OCI-LY3 (cell line): ENCODE results near the gene VMP1.
A peak's percentile ranks its signal among the peaks of the same experiment; 100 is the strongest.

ENCODE experiments used
- H2AFZ ChIP-seq: fragments of 200-600, 300-600 bp; shearing (Covaris generic); 2 replicates; pipeline ENCODE4 v1.6.0; 2014; ENCODE audit warnings: antibody characterized with exemption, low read depth, low read length
- H3K27ac ChIP-seq: fragments of 200-600, 300-600 bp; sonication (generic); 2 replicates; pipeline ENCODE4 v1.5.1; 2014; ENCODE audit warnings: mild to moderate bottlenecking, low read length, moderate library complexity, mixed read lengths
- H3K27me3 ChIP-seq: fragments of 200-600, 300-600 bp; sonication (generic); 2 replicates; pipeline ENCODE4 v1.6.1; 2014; ENCODE audit warnings: low read depth, low read length, mixed read lengths
- H3K36me3 ChIP-seq: fragments of 200-600, 300-600 bp; sonication (generic); replicated peaks from 2 replicates; pipeline ENCODE3; 2014; ENCODE audit warnings: low read depth, low read length, mixed read lengths
- H3K4me1 ChIP-seq: fragments of 300-600, 200-600 bp; sonication (generic); 2 replicates; pipeline ENCODE4 v1.6.1; 2014; ENCODE audit warnings: low read length, mixed read lengths
- H3K4me2 ChIP-seq: fragments of 200-600, 300-600 bp; sonication (generic); 2 replicates; pipeline ENCODE4 v1.6.1; 2014; ENCODE audit warnings: low read length, mixed read lengths
- H3K4me3 ChIP-seq: fragments of 300-600, 200-600 bp; sonication (generic); 2 replicates; pipeline ENCODE4 v1.5.1; 2014; ENCODE audit warnings: antibody characterized with exemption, mild to moderate bottlenecking, low read length, moderate library complexity
- H3K79me2 ChIP-seq: fragments of 300-600, 200-600 bp; shearing (Covaris generic); 2 replicates; pipeline ENCODE4 v1.6.1; 2014; ENCODE audit warnings: mild to moderate bottlenecking, low read length, mixed read lengths
- H3K9ac ChIP-seq: fragments of 300-600, 200-600 bp; shearing (Covaris generic); 2 replicates; pipeline ENCODE4 v1.6.0; 2014; ENCODE audit warnings: mild to moderate bottlenecking, low read length, moderate library complexity
- H3K9me3 ChIP-seq: fragments of 200-600, 300-600 bp; shearing (Covaris generic); 2 replicates; pipeline ENCODE4 v1.6.1; 2014; ENCODE audit warnings: low read length, mixed read lengths; ENCODE audit not compliant: insufficient read depth
- H4K20me1 ChIP-seq: fragments of 200-600, 300-600 bp; sonication (generic); 2 replicates; pipeline ENCODE4 v1.6.1; 2016; ENCODE audit warnings: low read length, mixed read lengths; ENCODE audit not compliant: insufficient read depth
- CTCF ChIP-seq: fragments of 200-600, 300-600 bp; sonication (generic); IDR thresholded peaks from 2 replicates; pipeline ENCODE4 v1.5.1; 2014; ENCODE audit warnings: antibody characterized with exemption, low read length, low read depth
- EZH2phosphoT487 ChIP-seq: fragments of 200-600 bp; shearing (Covaris generic); IDR thresholded peaks from 2 replicates; pipeline ENCODE4 v1.6.1; 2018; ENCODE audit warnings: antibody characterized with exemption, mixed run types, low read depth

The VMP1 gene

GRCh38 chr17:59830846-59831486 lies 123.5 kb downstream of the VMP1 start:
- peak overlapping the region; percentile 73 for H3K9ac ChIP-seq
- peaks cover 47% of the 10 kb centered on the region for H3K79me2 ChIP-seq
- H3K36me3 ChIP-seq, result no peaks in the 10 kb centered on the region

GRCh38 chr17:59832883-59833379 lies 125.5 kb downstream of the VMP1 start:
- no peak overlapping the region for H3K4me3 ChIP-seq
- H3K36me3 ChIP-seq, result no peaks in the 10 kb centered on the region
- peaks cover 78% of the 10 kb centered on the region for H3K4me1 ChIP-seq
- no peaks in the 10 kb centered on the region for H3K27me3 ChIP-seq
- H3K79me2 ChIP-seq, result peaks cover 37% of the 10 kb centered on the region
- peak overlapping the region; percentile 45 for H3K4me2 ChIP-seq
- peak overlapping the region; percentile 31 for H3K9ac ChIP-seq
- no peaks in the 10 kb centered on the region for H3K9me3 ChIP-seq
- H3K27ac ChIP-seq, result peak overlapping the region; percentile 91
- no peak overlapping the region for H2AFZ ChIP-seq
- no peaks in the 10 kb centered on the region for H4K20me1 ChIP-seq
- TF ChIP-seq CTCF (no peak), EZH2phosphoT487 (no peak)

More at GRCh38 chr17:59830846-59831486, 123.5 kb downstream of the VMP1 start:
- Histone ChIP-seq H3K4me1 (peaks cover 85% of the 10 kb centered on the region), H3K27me3 (no peaks in the 10 kb centered on the region), H4K20me1 (no peaks in the 10 kb centered on the region), H3K4me2 (peak overlapping the region; percentile 66), H3K27ac (peak overlapping the region; percentile 93), H2AFZ (no peak overlapping the region), H3K9me3 (no peaks in the 10 kb centered on the region), H3K4me3 (no peak overlapping the region)
- no peak for TF ChIP-seq CTCF
- no peak for TF ChIP-seq EZH2phosphoT487

- Histone ChIP-seq H3K79me2 (peaks cover 53% of the 10 kb centered on the region), H3K4me3 (peak overlapping the region; percentile 96), H4K20me1 (peaks cover 29% of the 10 kb centered on the region), H3K27me3 (peaks cover 14% of the 10 kb centered on the region; the same call in 1 of the 2 replicates), H3K4me1 (peaks cover 40% of the 10 kb centered on the region), H3K9me3 (no peaks in the 10 kb centered on the region), H2AFZ (no peak overlapping the region), H3K27ac (peak overlapping the region; percentile 99), H3K4me2 (peak overlapping the region; percentile 91), H3K9ac (peak overlapping the region; percentile 99), H3K36me3 (peaks cover 36% of the 10 kb centered on the region)
- TF ChIP-seq EZH2phosphoT487 (no peak), CTCF (no peak)
Observed at GRCh38 chr17:59837308-59838051, 130.0 kb downstream of the VMP1 start.
